GM23338 (cell line): ENCODE data around the gene HIVEP2. TPM values are rescaled to one million over a fixed set of nuclear protein-coding genes. Genes with fewer than 3 reads are reported as not detected.

Source experiments
- ATAC-seq: fragments of 200-7000 bp; cut with Tn5 transposase; 3 replicates; pipeline ENCODE4 v1.9.1; 2020
- DNase-seq: peaks from one replicate; pipeline ENCODE4 v3.0.0-alpha.2; 2015; ENCODE audit warnings: low spot score
- H2AFZ ChIP-seq: fragments of 200-600 bp; sonication (generic); 2 replicates; pipeline ENCODE4 v1.8.0; 2016; ENCODE audit warnings: antibody characterized with exemption, mild to moderate bottlenecking, moderate library complexity
- H3F3A ChIP-seq: fragments of 200-600 bp; sonication (generic); replicated peaks from 2 replicates; pipeline ENCODE4 v1.8.0; 2017; ENCODE audit warnings: antibody characterized with exemption, mixed run types, low read depth
- H3K27ac ChIP-seq: fragments of 200-600 bp; sonication (generic); 2 replicates; pipeline ENCODE4 v1.6.1; 2016; ENCODE audit warnings: low read depth
- H3K27me3 ChIP-seq: fragments of 200-600 bp; sonication (generic); 2 replicates; pipeline ENCODE4 v1.8.0; 2016; ENCODE audit warnings: mild to moderate bottlenecking, mixed run types, moderate library complexity; ENCODE audit not compliant: insufficient read depth
- H3K36me3 ChIP-seq: fragments of 200-600 bp; sonication (generic); 2 replicates; pipeline ENCODE4 v1.8.0; 2016; ENCODE audit warnings: mild to moderate bottlenecking; ENCODE audit not compliant: insufficient read depth
- H3K4me1 ChIP-seq: fragments of 200-600 bp; sonication (generic); 2 replicates; pipeline ENCODE4 v1.8.0; 2016; ENCODE audit warnings: mild to moderate bottlenecking, moderate library complexity; ENCODE audit not compliant: insufficient read depth
- H3K4me2 ChIP-seq: fragments of 200-600 bp; sonication (generic); 2 replicates; pipeline ENCODE4 v1.7.1; 2017; ENCODE audit warnings: mixed run types
- H3K4me3 ChIP-seq: fragments of 200-600 bp; sonication (generic); 2 replicates; pipeline ENCODE4 v1.6.1; 2016; ENCODE audit warnings: mixed run types
- H3K79me2 ChIP-seq: fragments of 200-600 bp; sonication (generic); replicated peaks from 2 replicates; pipeline ENCODE4 v1.8.0; 2017; ENCODE audit warnings: mild to moderate bottlenecking; ENCODE audit not compliant: insufficient read depth
- H3K9me2 ChIP-seq: fragments of 200-600 bp; sonication (generic); 2 replicates; pipeline ENCODE4 v1.8.0; 2017; ENCODE audit not compliant: insufficient read depth
- H4K20me1 ChIP-seq: fragments of 200-600 bp; sonication (generic); replicated peaks from 2 replicates; pipeline ENCODE4 v1.8.0; 2017; ENCODE audit warnings: mild to moderate bottlenecking; ENCODE audit not compliant: insufficient read depth
- H3K27ac Mint-ChIP-seq: 2 replicates; pipeline ENCODE4 v1.8.0; 2020; ENCODE audit warnings: inconsistent platforms, mild to moderate bottlenecking, moderate library complexity, mixed read lengths
- H3K27me3 Mint-ChIP-seq: 3 replicates; pipeline ENCODE4 v1.8.0; 2022; ENCODE audit warnings: low read depth, mild to moderate bottlenecking, moderate library complexity, mixed read lengths, inconsistent platforms; ENCODE audit not compliant: insufficient read depth, poor library complexity
- H3K36me3 Mint-ChIP-seq: 3 replicates; pipeline ENCODE4 v1.8.0; 2021; ENCODE audit warnings: low read depth, mild to moderate bottlenecking, inconsistent platforms, moderate library complexity, mixed read lengths
- H3K4me1 Mint-ChIP-seq: 3 replicates; pipeline ENCODE4 v1.8.0; 2020; ENCODE audit warnings: mild to moderate bottlenecking, inconsistent platforms, mixed read lengths
- H3K4me3 Mint-ChIP-seq: 3 replicates; pipeline ENCODE4 v1.8.0; 2021; ENCODE audit warnings: moderate library complexity, mild to moderate bottlenecking, inconsistent platforms, mixed read lengths
- H3K9me3 Mint-ChIP-seq: 3 replicates; pipeline ENCODE4 v1.8.0; 2020; ENCODE audit warnings: moderate library complexity, mild to moderate bottlenecking, inconsistent platforms, mixed read lengths
- CREB1 ChIP-seq: fragments of 250-450 bp; sonication (Bioruptor Pico); IDR thresholded peaks from 2 replicates; pipeline ENCODE4 v1.5.0; 2020; ENCODE audit warnings: low read depth, mild to moderate bottlenecking, moderate library complexity
- CTCF ChIP-seq, 2 experiments: fragments of 200-600 bp in 1 of 2; sonication (generic) in 1 of 2; conservative IDR thresholded peaks; 2 replicates each; pipeline versions ENCODE4 v1.5.1 to v1.6.1; 2016 to 2017; ENCODE audit warnings: antibody characterized with exemption in 2 of 2, low read depth in 2 of 2, mild to moderate bottlenecking in 2 of 2, moderate library complexity in 1 of 2
- EZH2 ChIP-seq: fragments of 200-600 bp; sonication (generic); IDR thresholded peaks from one replicate; pipeline ENCODE4 v1.8.0; 2017; ENCODE audit warnings: antibody characterized with exemption, mild to moderate bottlenecking, low read depth; ENCODE audit not compliant: unreplicated experiment
- EZH2phosphoT487 ChIP-seq: fragments of 200-600 bp; sonication (generic); IDR thresholded peaks from one replicate; pipeline ENCODE4 v1.8.1; 2018; ENCODE audit warnings: antibody characterized with exemption; ENCODE audit not compliant: unreplicated experiment
- JUNB ChIP-seq: IDR thresholded peaks from one replicate; pipeline ENCODE4 v1.6.1; 2016; ENCODE audit warnings: antibody characterized with exemption; ENCODE audit not compliant: unreplicated experiment
- NANOG ChIP-seq: IDR thresholded peaks from 2 replicates; pipeline ENCODE4 v1.6.1; 2016; ENCODE audit warnings: antibody characterized with exemption, borderline replicate concordance
- POLR2AphosphoS5 ChIP-seq: IDR thresholded peaks from 2 replicates; pipeline ENCODE4 v1.6.1; 2016; ENCODE audit warnings: antibody characterized with exemption, low read depth
- STAT1 ChIP-seq: IDR thresholded peaks from one replicate; pipeline ENCODE4 v1.6.1; 2016; ENCODE audit warnings: antibody characterized with exemption; ENCODE audit not compliant: unreplicated experiment
- ZNF114 ChIP-seq: fragments of 250-450 bp; sonication (Bioruptor Pico); IDR thresholded peaks from 2 replicates; pipeline ENCODE4 v1.5.0; 2020; ENCODE audit warnings: mild to moderate bottlenecking, moderate library complexity
- ZNF331 ChIP-seq: fragments of 250-450 bp; sonication (Bioruptor Pico); IDR thresholded peaks from 2 replicates; pipeline ENCODE4 v1.5.0; 2020; ENCODE audit warnings: low read depth, mild to moderate bottlenecking, moderate library complexity
- polyA plus RNA-seq: library from polyadenylated mRNA; unstranded; fragments of >200 nt; fragmentation: Nextera tagmentation; extraction: Ambion mirVana; gene quantifications from 2 replicates; pipeline ENCODE4 v1.2.1, GENCODE V29; 2016
- total RNA-seq: library from RNA; depleted of rRNA; stranded (reverse); fragments of >200 nt; shearing (Covaris generic); gene quantifications from 2 replicates; pipeline ENCODE4 v1.2.3, GENCODE V29; 2014
- TF ChIP-seq, protein P1 (sequence below): fragments of 250-450 bp; sonication (Bioruptor Pico); IDR thresholded peaks from 2 replicates; pipeline ENCODE4 v1.5.0; 2020; ENCODE audit warnings: mild to moderate bottlenecking, moderate library complexity

The HIVEP2 gene
- total and polyA plus RNA-seq, 2 experiments from 2014 or later, result 1.5 to 7.4 TPM

- Mint-ChIP-seq H3K4me3 (peak overlapping the region; percentile 5; the same call in 2 of the 3 replicates), H3K27ac (no peak overlapping the region), H3K36me3 (no peaks in the 10 kb centered on the region), H3K4me1 (peaks cover 27% of the 10 kb centered on the region), H3K27me3 (peaks cover 1% of the 10 kb centered on the region), H3K9me3 (no peaks in the 10 kb centered on the region)
- Histone ChIP-seq H3K4me2 (peak overlapping the region; percentile 87; the same call in 1 of the 2 replicates), H2AFZ (no peak overlapping the region), H3K79me2 (no peaks in the 10 kb centered on the region; the same call in 1 of the 2 replicates), H3K4me3 (no peak overlapping the region), H3K27me3 (peaks cover 20% of the 10 kb centered on the region; the same call in 1 of the 2 replicates), H3K4me1 (peaks cover 31% of the 10 kb centered on the region), H3K27ac (no peak overlapping the region), H4K20me1 (0 out of 2 replicates have a peak, but pooled peaks cover 8% of the 10 kb centered on the region), H3F3A (no peaks in the 10 kb centered on the region), H3K9me2 (no peaks in the 10 kb centered on the region), H3K36me3 (no peaks in the 10 kb centered on the region)
- DNase-seq, result no peak
- TF ChIP-seq, protein P1, sequence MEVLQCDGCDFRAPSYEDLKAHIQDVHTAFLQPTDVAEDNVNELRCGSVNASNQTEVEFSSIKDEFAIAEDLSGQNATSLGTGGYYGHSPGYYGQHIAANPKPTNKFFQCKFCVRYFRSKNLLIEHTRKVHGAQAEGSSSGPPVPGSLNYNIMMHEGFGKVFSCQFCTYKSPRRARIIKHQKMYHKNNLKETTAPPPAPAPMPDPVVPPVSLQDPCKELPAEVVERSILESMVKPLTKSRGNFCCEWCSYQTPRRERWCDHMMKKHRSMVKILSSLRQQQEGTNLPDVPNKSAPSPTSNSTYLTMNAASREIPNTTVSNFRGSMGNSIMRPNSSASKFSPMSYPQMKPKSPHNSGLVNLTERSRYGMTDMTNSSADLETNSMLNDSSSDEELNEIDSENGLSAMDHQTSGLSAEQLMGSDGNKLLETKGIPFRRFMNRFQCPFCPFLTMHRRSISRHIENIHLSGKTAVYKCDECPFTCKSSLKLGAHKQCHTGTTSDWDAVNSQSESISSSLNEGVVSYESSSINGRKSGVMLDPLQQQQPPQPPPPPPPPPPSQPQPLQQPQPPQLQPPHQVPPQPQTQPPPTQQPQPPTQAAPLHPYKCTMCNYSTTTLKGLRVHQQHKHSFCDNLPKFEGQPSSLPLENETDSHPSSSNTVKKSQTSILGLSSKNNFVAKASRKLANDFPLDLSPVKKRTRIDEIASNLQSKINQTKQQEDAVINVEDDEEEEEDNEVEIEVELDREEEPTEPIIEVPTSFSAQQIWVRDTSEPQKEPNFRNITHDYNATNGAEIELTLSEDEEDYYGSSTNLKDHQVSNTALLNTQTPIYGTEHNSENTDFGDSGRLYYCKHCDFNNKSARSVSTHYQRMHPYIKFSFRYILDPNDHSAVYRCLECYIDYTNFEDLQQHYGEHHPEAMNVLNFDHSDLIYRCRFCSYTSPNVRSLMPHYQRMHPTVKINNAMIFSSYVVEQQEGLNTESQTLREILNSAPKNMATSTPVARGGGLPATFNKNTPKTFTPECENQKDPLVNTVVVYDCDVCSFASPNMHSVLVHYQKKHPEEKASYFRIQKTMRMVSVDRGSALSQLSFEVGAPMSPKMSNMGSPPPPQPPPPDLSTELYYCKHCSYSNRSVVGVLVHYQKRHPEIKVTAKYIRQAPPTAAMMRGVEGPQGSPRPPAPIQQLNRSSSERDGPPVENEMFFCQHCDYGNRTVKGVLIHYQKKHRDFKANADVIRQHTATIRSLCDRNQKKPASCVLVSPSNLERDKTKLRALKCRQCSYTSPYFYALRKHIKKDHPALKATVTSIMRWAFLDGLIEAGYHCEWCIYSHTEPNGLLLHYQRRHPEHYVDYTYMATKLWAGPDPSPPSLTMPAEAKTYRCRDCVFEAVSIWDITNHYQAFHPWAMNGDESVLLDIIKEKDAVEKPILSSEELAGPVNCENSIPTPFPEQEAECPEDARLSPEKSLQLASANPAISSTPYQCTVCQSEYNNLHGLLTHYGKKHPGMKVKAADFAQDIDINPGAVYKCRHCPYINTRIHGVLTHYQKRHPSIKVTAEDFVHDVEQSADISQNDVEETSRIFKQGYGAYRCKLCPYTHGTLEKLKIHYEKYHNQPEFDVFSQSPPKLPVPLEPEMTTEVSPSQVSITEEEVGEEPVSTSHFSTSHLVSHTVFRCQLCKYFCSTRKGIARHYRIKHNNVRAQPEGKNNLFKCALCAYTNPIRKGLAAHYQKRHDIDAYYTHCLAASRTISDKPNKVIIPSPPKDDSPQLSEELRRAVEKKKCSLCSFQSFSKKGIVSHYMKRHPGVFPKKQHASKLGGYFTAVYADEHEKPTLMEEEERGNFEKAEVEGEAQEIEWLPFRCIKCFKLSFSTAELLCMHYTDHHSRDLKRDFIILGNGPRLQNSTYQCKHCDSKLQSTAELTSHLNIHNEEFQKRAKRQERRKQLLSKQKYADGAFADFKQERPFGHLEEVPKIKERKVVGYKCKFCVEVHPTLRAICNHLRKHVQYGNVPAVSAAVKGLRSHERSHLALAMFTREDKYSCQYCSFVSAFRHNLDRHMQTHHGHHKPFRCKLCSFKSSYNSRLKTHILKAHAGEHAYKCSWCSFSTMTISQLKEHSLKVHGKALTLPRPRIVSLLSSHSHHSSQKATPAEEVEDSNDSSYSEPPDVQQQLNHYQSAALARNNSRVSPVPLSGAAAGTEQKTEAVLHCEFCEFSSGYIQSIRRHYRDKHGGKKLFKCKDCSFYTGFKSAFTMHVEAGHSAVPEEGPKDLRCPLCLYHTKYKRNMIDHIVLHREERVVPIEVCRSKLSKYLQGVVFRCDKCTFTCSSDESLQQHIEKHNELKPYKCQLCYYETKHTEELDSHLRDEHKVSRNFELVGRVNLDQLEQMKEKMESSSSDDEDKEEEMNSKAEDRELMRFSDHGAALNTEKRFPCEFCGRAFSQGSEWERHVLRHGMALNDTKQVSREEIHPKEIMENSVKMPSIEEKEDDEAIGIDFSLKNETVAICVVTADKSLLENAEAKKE (CRISPR knock-in tag), result no peak
- TF ChIP-seq NANOG (no peak), ZNF114 (CRISPR knock-in tag) (no peak), POLR2AphosphoS5 (no peak), JUNB (no peak), ZNF331 (CRISPR knock-in tag) (no peak), STAT1 (no peak), CTCF (conservative IDR thresholded peaks at IDR 0.05; ENCODE audit: low read depth in 2 of 2) (no peak), EZH2phosphoT487 (no peak), CREB1 (CRISPR knock-in tag) (no peak), EZH2 (no peak)
- ATAC-seq, result no peak
These were observed 19.3 kb downstream of the HIVEP2 start for GRCh38 chr6:142925575-142926110.
